AG04449 (cell line): ENCODE measurements around the gene TNC.

Experiments
- CTCF ChIA-PET: fragments of 350-600 bp; formaldehyde crosslinking; extraction: SDS; loops from one replicate; lab custom pipeline; 2021; ENCODE audit warnings: antibody characterized with exemption; lab: Yijun Ruan, JAX
- POLR2A ChIA-PET: fragments of 400-600, 350-600 bp; formaldehyde crosslinking; extraction: SDS; loops from one replicate; lab custom pipeline; 2020; ENCODE audit warnings: antibody characterized with exemption, inconsistent platforms; lab: Yijun Ruan, JAX
- DNase-seq: peaks from one replicate; pipeline ENCODE4 v3.0.0-alpha.2; 2010; ENCODE audit warnings: low read depth, low spot score
- H3K4me3 ChIP-seq: 2 replicates; pipeline ENCODE4 v1.5.1; 2011; ENCODE audit warnings: low read depth, mild to moderate bottlenecking, control low read depth, low read length
- CTCF ChIP-seq: IDR thresholded peaks from one replicate; pipeline ENCODE4 v1.5.1; 2011; ENCODE audit warnings: mild to moderate bottlenecking, moderate library complexity, low read length, control low read depth, inconsistent platforms; ENCODE audit not compliant: insufficient read depth; ENCODE audit errors: missing control alignments

Gene TNC

GRCh38 chr9:115008536-115009270 lies 109.3 kb downstream of the TNC start:
- ChIA-PET CTCF (interaction anchor here (0.6 to 17.6 kb wide), 6 partner anchors 95 to 355 kb away, joined by 3 to 280 read pairs (median 26); partner anchors contain the start of gene TEX48), POLR2A (interaction anchor here (0.7 to 1.1 kb wide), 2 partner anchors 161 to 285 kb away, joined by 3 read pairs; no protein-coding TSS in a partner anchor)
- no peak overlapping the region for H3K4me3 ChIP-seq
- DNase-seq = peak; percentile 65
- no peak for TF ChIP-seq CTCF

- ChIA-PET POLR2A (interaction anchor here (0.7 kb wide), 1 partner anchor 8 kb away, joined by 3 read pairs; no protein-coding TSS in a partner anchor), CTCF (interaction anchor here (1.1 to 17.6 kb wide), 12 partner anchors 8 to 601 kb away, joined by 3 to 280 read pairs (median 8); partner anchors contain the start of gene TEX48)
- TF ChIP-seq CTCF = no peak
- no peak overlapping the region for H3K4me3 ChIP-seq
- peak; percentile 72 for DNase-seq
Measured at GRCh38 chr9:115006660-115007059, 111.3 kb downstream of the TNC start.

- POLR2A ChIA-PET = no interaction called here
- DNase-seq = no peak
- no peak for TF ChIP-seq CTCF
- CTCF ChIA-PET = interaction anchor here (0.9 to 17.6 kb wide), 10 partner anchors 10 to 600 kb away, joined by 3 to 280 read pairs (median 7); partner anchors contain the start of gene TEX48
- no peak overlapping the region for H3K4me3 ChIP-seq
Measured at GRCh38 chr9:115005322-115005721, 112.6 kb downstream of the TNC start.

- CTCF ChIA-PET = interaction anchor here (0.6 to 17.6 kb wide), 9 partner anchors 10 to 599 kb away, joined by 3 to 280 read pairs (median 3); partner anchors contain the start of gene TEX48
- no peak for DNase-seq
- H3K4me3 ChIP-seq = no peak overlapping the region
- POLR2A ChIA-PET = no interaction called here
- TF ChIP-seq CTCF = no peak
Measured at GRCh38 chr9:115004545-115004944, 113.4 kb downstream of the TNC start.

- no peak overlapping the region for H3K4me3 ChIP-seq
- DNase-seq = no peak
- ChIA-PET POLR2A (no interaction called here), CTCF (interaction anchor here (1.6 to 17.6 kb wide), 2 partner anchors 12 to 324 kb away, joined by 5 to 280 read pairs; partner anchors contain the start of gene TEX48)
- TF ChIP-seq CTCF = no peak
Measured at GRCh38 chr9:115002371-115003120, 115.4 kb downstream of the TNC start.
